Bronchus fibroblast of lung (primary cell): ENCODE measurements around the gene DCTN4. TPM values are rescaled to one million over a fixed set of nuclear protein-coding genes. Genes with fewer than 3 reads are reported as not detected.

ENCODE experiments used
- total RNA-seq: library from RNA; depleted of rRNA; stranded (reverse); fragments of >200 nt; gene quantifications from 2 replicates; pipeline ENCODE4 v1.2.3, GENCODE V29; 2015

The DCTN4 gene
- total RNA-seq = 32.1 and 32.6 TPM in 2 replicates

DNA sequence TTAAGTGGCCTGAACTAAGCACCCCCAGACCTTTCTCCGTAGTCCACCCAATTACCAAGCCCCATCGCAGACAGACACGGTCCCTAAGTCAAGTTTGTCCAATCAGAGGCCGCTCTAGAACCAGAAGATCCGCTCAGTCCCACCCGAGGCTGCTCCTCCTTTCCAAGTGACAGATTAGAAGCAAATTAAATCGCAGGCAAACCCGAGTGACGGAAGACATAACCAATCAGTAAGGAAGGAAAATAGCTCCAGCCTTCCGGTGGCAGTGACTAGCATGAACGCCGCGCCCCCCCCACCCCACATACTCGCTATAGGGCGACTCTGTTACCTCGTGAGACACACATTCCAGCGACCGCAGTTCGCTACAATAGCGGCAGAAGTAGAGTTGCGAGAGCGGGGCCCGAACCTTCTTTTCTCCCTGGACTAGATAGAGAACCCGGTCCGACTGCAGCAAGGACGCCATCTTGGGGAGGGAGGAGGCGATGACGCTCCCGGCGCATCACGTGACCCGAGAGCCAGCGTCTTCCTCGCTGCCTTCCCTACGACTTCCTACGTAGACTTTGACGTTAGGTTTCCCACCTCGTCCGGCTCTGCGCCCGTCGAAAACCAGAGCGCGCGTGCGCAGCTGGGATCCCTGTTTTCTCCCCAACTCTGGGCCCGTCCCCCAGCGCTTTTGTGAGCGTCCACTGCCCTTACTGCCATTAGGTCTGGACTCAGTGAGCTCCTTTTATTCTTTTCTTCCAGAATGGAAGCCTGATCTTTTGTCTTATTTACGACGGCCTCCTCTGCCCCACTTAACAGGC is at the start of gene DCTN4:
Gene DCTN4, minus strand, starts transcription at position 487 of the 803 bp plus-strand sequence. Its CDS starts 24 bp downstream, at position 463.

DNA sequence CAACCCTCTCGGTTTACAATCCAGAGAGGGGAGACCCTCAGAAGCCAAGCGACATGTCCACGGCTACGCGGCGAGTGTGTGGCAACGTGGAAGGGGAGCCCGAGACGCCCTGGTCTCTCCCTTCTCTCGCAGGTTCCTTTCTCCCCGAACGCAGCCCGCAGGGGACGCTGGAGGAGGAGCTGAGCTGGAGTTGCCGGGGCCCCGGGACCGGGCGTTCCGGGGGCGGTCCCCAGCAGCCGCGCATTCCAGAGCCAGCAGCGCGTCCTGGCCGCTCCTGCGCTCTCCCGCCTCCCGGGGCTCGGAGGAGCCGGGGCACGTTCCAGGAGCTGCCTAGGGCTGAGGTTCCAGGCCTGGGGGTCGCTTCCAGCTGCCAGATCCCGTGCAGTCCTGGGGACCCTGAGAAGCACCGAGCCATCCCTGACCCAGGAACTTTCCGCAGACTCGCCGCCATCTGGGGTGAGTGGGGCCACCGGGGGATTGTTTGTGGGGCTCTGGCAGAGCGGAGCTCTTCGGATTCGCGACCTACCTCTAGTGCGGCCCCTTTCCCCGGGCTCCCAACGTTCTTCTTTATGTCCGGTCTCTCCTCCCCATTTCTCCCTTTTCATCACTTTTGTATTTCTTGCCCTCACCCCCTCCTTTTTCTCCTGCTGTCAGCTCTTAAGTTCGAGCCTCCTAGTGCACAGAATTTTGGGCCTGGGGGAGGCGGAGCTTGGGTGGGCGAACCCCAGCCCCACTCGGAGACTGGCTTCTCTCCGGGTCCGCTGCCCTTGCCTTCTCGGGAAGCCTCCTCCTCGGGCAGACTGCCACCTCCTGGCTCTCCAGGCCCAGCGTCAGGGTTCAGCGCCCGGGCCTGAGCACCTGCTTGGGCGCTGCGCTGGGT is 19.9 kb upstream of the DCTN4 start, which contains the start of gene SMIM3:
Gene SMIM3, plus strand, starts transcription at position 241 of the 880 bp plus-strand sequence. CDS start 16,684 bp downstream, outside the sequence.

DNA sequence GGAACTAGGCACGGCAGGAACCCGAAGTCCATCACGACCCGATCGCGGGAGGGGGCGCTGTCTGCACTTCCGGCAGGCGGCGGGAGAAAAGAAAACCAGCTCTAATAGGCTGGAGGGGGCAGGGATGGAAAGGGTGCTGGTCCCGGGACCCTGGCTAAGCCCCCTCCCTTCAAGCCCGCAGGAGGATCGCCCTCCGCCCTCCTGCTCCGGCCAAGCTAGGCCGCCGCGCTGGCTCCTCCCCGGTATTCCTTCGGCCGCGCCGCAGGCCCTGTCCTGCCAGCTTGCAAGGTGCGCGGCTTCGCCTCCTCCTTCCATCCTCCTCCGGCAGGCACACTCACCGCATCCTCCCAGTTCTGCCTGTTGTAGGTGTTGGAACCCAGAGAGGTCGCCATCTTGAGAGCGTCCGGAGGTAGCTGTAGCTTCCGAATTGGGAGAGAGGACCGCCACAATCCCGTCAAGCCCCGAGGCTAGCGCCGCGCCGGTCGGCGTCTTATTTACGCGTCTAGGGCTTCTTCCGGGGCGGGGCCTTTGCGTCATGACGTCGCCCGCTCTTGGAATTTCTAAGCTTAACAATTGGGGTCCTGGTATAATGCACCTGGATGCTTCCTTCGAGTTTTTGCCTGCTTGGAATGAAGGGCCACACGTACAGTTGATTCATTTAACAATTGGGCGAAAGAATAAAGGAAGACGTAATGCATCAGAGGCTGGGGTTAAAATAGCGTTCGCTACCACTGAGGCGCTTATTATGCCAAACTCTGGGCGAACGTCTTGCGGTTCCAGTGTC is 58.0 kb downstream of the DCTN4 start, which contains the start of gene RBM22:
Gene RBM22, minus strand, starts transcription at position 469 of the 784 bp plus-strand sequence. Its CDS starts 77 bp downstream, at position 392.

DNA sequence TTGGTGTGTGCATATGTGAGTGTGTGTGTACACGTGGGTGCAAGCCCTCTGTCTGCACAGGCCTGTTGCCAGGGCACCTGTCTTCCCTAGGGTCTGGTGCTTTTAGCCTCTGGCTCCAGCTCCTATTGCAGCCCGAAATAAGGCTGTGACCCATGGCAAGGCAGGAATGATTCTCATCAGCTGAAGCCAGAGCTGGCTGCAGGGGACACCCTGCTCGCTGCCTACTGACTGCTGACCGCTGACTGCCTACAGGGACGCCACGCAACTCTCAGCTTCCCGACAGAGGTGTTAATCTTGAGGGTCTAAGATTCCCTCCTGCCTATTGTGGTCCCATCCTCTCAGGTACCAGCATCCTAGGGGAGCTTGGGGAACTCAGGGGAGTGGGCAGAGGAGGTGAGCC is 97.7 kb downstream of the DCTN4 start, which contains the start of gene MYOZ3:
Gene MYOZ3, plus strand, starts transcription at position 166 of the 400 bp plus-strand sequence. CDS start 1,691 bp downstream, outside the sequence.

Other genes starting within 250 kb of the DCTN4 start
- 1.0 and 1.3 TPM in 2 replicates for gene SYNPO, start 118.4 kb downstream of the DCTN4 start, total RNA-seq
- 1.0 and 1.8 TPM in 2 replicates for gene MYOZ3, start 97.8 kb downstream of the DCTN4 start, total RNA-seq
- gene RBM22, start 58.0 kb downstream of the DCTN4 start, total RNA-seq = 28.7 and 29.1 TPM in 2 replicates
- gene SMIM3, start 19.7 kb upstream of the DCTN4 start, total RNA-seq = 35.8 and 37.0 TPM in 2 replicates
- gene IRGM, start 87.5 kb upstream of the DCTN4 start, total RNA-seq = not detected in 2 replicates
- gene ZNF300, start 146.0 kb upstream of the DCTN4 start, total RNA-seq = 8.0 and 8.1 TPM in 2 replicates